ENCODE results near the gene APIP. TPM values are rescaled to one million over a fixed set of nuclear protein-coding genes. Genes with fewer than 3 reads are reported as not detected.

Gene APIP
- total RNA-seq, 1 experiment from 2014 or later = 31.3 TPM

GRCh38 chr11:34850334-34850733 lies 65.8 kb downstream of the APIP start:
- Histone ChIP-seq H4K5ac (ENCODE audit: insufficient read length, low read depth, low read length) (no peak overlapping the region), H3K9ac (ENCODE audit: extremely low read depth, insufficient read length, low read length) (no peak overlapping the region), H2BK5ac (ENCODE audit: insufficient read length, low read length) (no peak overlapping the region), H2BK120ac (ENCODE audit: low read depth, low read length, poor library complexity, severe bottlenecking) (no peak overlapping the region), H2BK20ac (ENCODE audit: low read depth, low read length, poor library complexity, severe bottlenecking) (no peak overlapping the region), H3K14ac (ENCODE audit: insufficient read depth, low read length) (no peak overlapping the region), H3K18ac (ENCODE audit: insufficient read length, low read depth, low read length) (no peak overlapping the region), H3K4ac (ENCODE audit: low read depth, low read length) (no peak overlapping the region), H3K23me2 (ENCODE audit: insufficient read length, low read depth, low read length, poor library complexity, severe bottlenecking) (no peaks in the 10 kb centered on the region), H2AK5ac (ENCODE audit: insufficient read length, low read length) (no peak overlapping the region), H4K20me1 (ENCODE audit: control insufficient read depth, insufficient read depth, insufficient read length) (no peaks in the 10 kb centered on the region), H2AFZ (ENCODE audit: low read length) (no peak overlapping the region), H3K23ac (ENCODE audit: insufficient read length, low read depth, low read length) (no peak overlapping the region), H3K9me3 (ENCODE audit: control insufficient read depth, low read depth, low read length) (no peaks in the 10 kb centered on the region), H4K91ac (ENCODE audit: insufficient read length, low read depth, low read length) (no peak overlapping the region), H3K4me2 (ENCODE audit: insufficient read depth, insufficient read length, low read length) (no peak overlapping the region), H3K79me2 (ENCODE audit: insufficient read depth, low read length) (no peaks in the 10 kb centered on the region), H3K56ac (ENCODE audit: insufficient read length, low read depth, low read length) (no peak overlapping the region), H3T11ph (ENCODE audit: low read length) (no peak overlapping the region), H2BK15ac (ENCODE audit: low read depth, low read length) (no peak overlapping the region), H3K79me1 (ENCODE audit: insufficient read depth, low read depth, low read length, poor library complexity, severe bottlenecking) (no peaks in the 10 kb centered on the region), H4K8ac (replicated peaks; ENCODE audit: insufficient read length, low read depth, low read length) (no peak overlapping the region), H3K27ac (ENCODE audit: insufficient read length, low read depth, low read length) (no peak overlapping the region), H3K4me1 (ENCODE audit: insufficient read depth, low read length) (no peaks in the 10 kb centered on the region), H2BK12ac (ENCODE audit: insufficient read length, low read depth, low read length) (no peak overlapping the region), H3K27me3 (ENCODE audit: insufficient read depth, low read length) (no peaks in the 10 kb centered on the region)
- peaks cover 12% of the 10 kb centered on the region in 2 experiments; a peak in 3 of 4 replicates for H3K4me1 Mint-ChIP-seq
- H3K4me3 Mint-ChIP-seq = no peak overlapping the region
- no peak for DNase-seq
- peaks cover 0 to 2% (median 1%) of the 10 kb centered on the region in 3 experiments; a peak in 2 of 7 replicates for H3K36me3 Mint-ChIP-seq (ENCODE audit: insufficient read depth in 1 of 3, low read depth in 3 of 3)
- H3K27ac Mint-ChIP-seq = no peak overlapping the region
- no CpG with 5 or more reads among the region's 4 CpGs for WGBS (ENCODE audit: extremely low coverage, insufficient read length, low lambda C conversion rate)
- H3K27me3 Mint-ChIP-seq (ENCODE audit: low read depth) = no peaks in the 10 kb centered on the region
- no peaks in the 10 kb centered on the region; a peak in 1 of 5 replicates for H3K9me3 Mint-ChIP-seq
- no peak for TF ChIP-seq CTCF (conservative IDR thresholded peaks at IDR 0.05)
